DND-41 (cell line): Measurements from ENCODE around the gene ZRANB3.

ENCODE experiments used
- CTCF ChIP-seq: IDR thresholded peaks from 2 replicates; pipeline ENCODE4 v1.5.1; 2012; ENCODE audit warnings: borderline replicate concordance, low read length, moderate library complexity, mild to moderate bottlenecking; ENCODE audit not compliant: poor library complexity, severe bottlenecking; ENCODE audit errors: extremely low read depth
- EZH2 ChIP-seq: IDR thresholded peaks from 3 replicates; pipeline ENCODE4 v1.6.1; 2012; ENCODE audit warnings: borderline replicate concordance, low read depth, mild to moderate bottlenecking, moderate library complexity, low read length, inconsistent platforms; ENCODE audit not compliant: severe bottlenecking

DNA sequence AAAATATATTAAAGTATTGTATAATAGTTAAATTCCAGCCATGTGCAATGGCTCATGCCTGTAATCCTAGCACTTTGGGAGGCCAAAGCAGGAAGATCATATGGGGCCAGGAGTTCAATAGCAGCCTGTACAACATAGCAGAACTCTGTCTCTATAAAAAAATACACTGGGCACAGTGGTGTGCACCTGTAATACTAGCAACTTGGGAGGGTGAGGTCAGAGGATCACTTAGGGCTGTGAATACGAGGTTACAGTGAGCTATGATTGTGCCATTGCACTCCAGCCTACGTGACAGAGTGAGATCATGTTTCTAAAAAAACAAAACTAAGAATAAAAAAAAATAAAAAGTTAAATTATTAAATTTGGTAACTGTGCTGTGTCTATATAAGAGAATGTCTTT, 36.1 kb downstream of the ZRANB3 start:
- TF ChIP-seq CTCF (no peak), EZH2 (no peak)
